OCI-LY1 (cell line): Measurements from ENCODE around the gene STX18.

Experiments used
- H2AFZ ChIP-seq: fragments of 200-600 bp; sonication (generic), shearing (Covaris generic); 2 replicates; pipeline ENCODE4 v1.6.0; 2014; ENCODE audit warnings: antibody characterized with exemption, mild to moderate bottlenecking, low read length
- H3F3A ChIP-seq: fragments of 200-600 bp; sonication (generic), shearing (Covaris generic); 2 replicates; pipeline ENCODE4 v1.6.0; 2014; ENCODE audit warnings: mild to moderate bottlenecking, antibody characterized with exemption, low read length, moderate library complexity; ENCODE audit not compliant: insufficient read depth
- H3K27ac ChIP-seq: fragments of 200-600 bp; sonication (generic); 2 replicates; pipeline ENCODE4 v1.5.1; 2014; ENCODE audit warnings: low read length, mixed run types, mild to moderate bottlenecking, low read depth; ENCODE audit not compliant: poor library complexity, severe bottlenecking
- H3K27me3 ChIP-seq: fragments of 200-600 bp; sonication (generic); 2 replicates; pipeline ENCODE4 v1.6.0; 2014; ENCODE audit warnings: antibody characterized with exemption, mild to moderate bottlenecking, low read length, moderate library complexity; ENCODE audit not compliant: insufficient read depth
- H3K36me3 ChIP-seq: fragments of 200-600 bp; sonication (generic); 2 replicates; pipeline ENCODE4 v1.6.1; 2014; ENCODE audit warnings: mild to moderate bottlenecking, antibody characterized with exemption, low read length, moderate library complexity, mixed read lengths; ENCODE audit not compliant: insufficient read depth
- H3K4me1 ChIP-seq: fragments of 200-600 bp; sonication (generic); 2 replicates; pipeline ENCODE4 v1.5.1; 2014; ENCODE audit warnings: mild to moderate bottlenecking, low read length, moderate library complexity; ENCODE audit not compliant: insufficient read depth, severe bottlenecking
- H3K4me2 ChIP-seq: fragments of 200-600 bp; sonication (generic), shearing (Covaris generic); 2 replicates; pipeline ENCODE4 v1.6.1; 2014; ENCODE audit warnings: low read length
- H3K4me3 ChIP-seq: fragments of 200-600 bp; sonication (generic); 2 replicates; pipeline ENCODE4 v1.5.1; 2014; ENCODE audit warnings: low read length, low read depth, mild to moderate bottlenecking, mixed read lengths; ENCODE audit not compliant: poor library complexity, severe bottlenecking
- H3K79me2 ChIP-seq: fragments of 200-600 bp; shearing (Covaris generic); 2 replicates; pipeline ENCODE4 v1.6.1; 2016; ENCODE audit warnings: mixed run types, low read length, mixed read lengths; ENCODE audit not compliant: insufficient read depth
- H3K9ac ChIP-seq: fragments of 200-600 bp; sonication (generic), shearing (Covaris generic); 2 replicates; pipeline ENCODE4 v1.6.1; 2014; ENCODE audit warnings: mild to moderate bottlenecking, low read length, mixed read lengths
- H3K9me2 ChIP-seq: fragments of 200-600 bp; sonication (generic), shearing (Covaris generic); 2 replicates; pipeline ENCODE4 v1.6.1; 2014; ENCODE audit warnings: low read depth, mild to moderate bottlenecking, low read length, mixed read lengths
- H3K9me3 ChIP-seq: fragments of 200-600 bp; shearing (Covaris generic); 2 replicates; pipeline ENCODE4 v1.6.1; 2014; ENCODE audit warnings: low read length, mixed read lengths
- H4K20me1 ChIP-seq: fragments of 200-600 bp; sonication (generic), shearing (Covaris generic); 2 replicates; pipeline ENCODE4 v1.6.0; 2016; ENCODE audit warnings: mild to moderate bottlenecking, low read length; ENCODE audit not compliant: insufficient read depth
- CTCF ChIP-seq: fragments of 200-600 bp; sonication (generic), shearing (Covaris generic); IDR thresholded peaks from 2 replicates; pipeline ENCODE4 v1.5.1; 2017; ENCODE audit warnings: mild to moderate bottlenecking, antibody characterized with exemption, low read length, moderate library complexity, mixed read lengths
- EZH2 ChIP-seq: fragments of 200-600 bp; sonication (generic), shearing (Covaris generic); IDR thresholded peaks from 2 replicates; pipeline ENCODE4 v1.8.0; 2017; ENCODE audit warnings: borderline replicate concordance, mixed run types, mild to moderate bottlenecking, antibody characterized with exemption, low read length, moderate library complexity, mixed read lengths

Gene STX18

GRCh38 chr4:4395849-4396627 is 145.8 kb downstream of the STX18 start:
- H3F3A ChIP-seq: no peaks in the 10 kb centered on the region
- no peaks in the 10 kb centered on the region for H4K20me1 ChIP-seq
- peak overlapping the region; percentile 84 for H3K27ac ChIP-seq
- H3K4me2 ChIP-seq: peak overlapping the region; percentile 78
- H3K9ac ChIP-seq: peak overlapping the region; percentile 74
- H3K36me3 ChIP-seq: peaks cover 91% of the 10 kb centered on the region
- H2AFZ ChIP-seq: no peak overlapping the region
- no peak for TF ChIP-seq EZH2
- TF ChIP-seq CTCF: 0 out of 2 replicates have a peak, but pooled peaks have one; percentile 5
- H3K79me2 ChIP-seq: 0 out of 2 replicates have a peak, but pooled peaks cover 7% of the 10 kb centered on the region
- H3K4me1 ChIP-seq: peaks cover 34% of the 10 kb centered on the region
- H3K4me3 ChIP-seq: peak overlapping the region; percentile 61
- no peaks in the 10 kb centered on the region for H3K9me2 ChIP-seq
- no peaks in the 10 kb centered on the region for H3K9me3 ChIP-seq
- H3K27me3 ChIP-seq: no peaks in the 10 kb centered on the region

GRCh38 chr4:4395371-4395770 is 146.5 kb downstream of the STX18 start:
- no peaks in the 10 kb centered on the region for H3F3A ChIP-seq
- H3K9me3 ChIP-seq: no peaks in the 10 kb centered on the region
- H3K27ac ChIP-seq: peak overlapping the region; percentile 84
- no peaks in the 10 kb centered on the region for H3K9me2 ChIP-seq
- H3K36me3 ChIP-seq: peaks cover 87% of the 10 kb centered on the region
- H3K4me3 ChIP-seq: peak overlapping the region; percentile 61
- H3K27me3 ChIP-seq: no peaks in the 10 kb centered on the region
- no peak overlapping the region; the same call in 1 of the 2 replicates for H3K9ac ChIP-seq
- H3K79me2 ChIP-seq: 0 out of 2 replicates have a peak, but pooled peaks cover 7% of the 10 kb centered on the region
- TF ChIP-seq EZH2: no peak
- no peak for TF ChIP-seq CTCF
- peaks cover 34% of the 10 kb centered on the region for H3K4me1 ChIP-seq
- H4K20me1 ChIP-seq: no peaks in the 10 kb centered on the region
- H3K4me2 ChIP-seq: peak overlapping the region; percentile 78
- no peak overlapping the region for H2AFZ ChIP-seq

- H3K27ac ChIP-seq: no peak overlapping the region
- H3K4me1 ChIP-seq: peaks cover 38% of the 10 kb centered on the region
- H3K9me3 ChIP-seq: no peaks in the 10 kb centered on the region
- H3K9me2 ChIP-seq: no peaks in the 10 kb centered on the region
- 0 out of 2 replicates have a peak, but pooled peaks cover 3% of the 10 kb centered on the region for H3K79me2 ChIP-seq
- H3K4me2 ChIP-seq: 0 out of 2 replicates have a peak overlapping the region, but pooled peaks have one; percentile 78
- no peaks in the 10 kb centered on the region for H3F3A ChIP-seq
- H3K9ac ChIP-seq: no peak overlapping the region
- no peak overlapping the region for H3K4me3 ChIP-seq
- H3K36me3 ChIP-seq: peaks cover 87% of the 10 kb centered on the region
- H2AFZ ChIP-seq: no peak overlapping the region
- H4K20me1 ChIP-seq: no peaks in the 10 kb centered on the region
- no peaks in the 10 kb centered on the region for H3K27me3 ChIP-seq
- TF ChIP-seq EZH2 (no peak), CTCF (no peak)
Measured at GRCh38 chr4:4394644-4395043, 147.2 kb downstream of the STX18 start.
